ENCODE data around the gene ZGLP1. TPM values are rescaled to one million over a fixed set of nuclear protein-coding genes. Genes with fewer than 3 reads are reported as not detected.

The ZGLP1 gene
- total RNA-seq, 4 donors from 2014 or later, result 0.75 to 8.8 (median 2.2) TPM

DNA sequence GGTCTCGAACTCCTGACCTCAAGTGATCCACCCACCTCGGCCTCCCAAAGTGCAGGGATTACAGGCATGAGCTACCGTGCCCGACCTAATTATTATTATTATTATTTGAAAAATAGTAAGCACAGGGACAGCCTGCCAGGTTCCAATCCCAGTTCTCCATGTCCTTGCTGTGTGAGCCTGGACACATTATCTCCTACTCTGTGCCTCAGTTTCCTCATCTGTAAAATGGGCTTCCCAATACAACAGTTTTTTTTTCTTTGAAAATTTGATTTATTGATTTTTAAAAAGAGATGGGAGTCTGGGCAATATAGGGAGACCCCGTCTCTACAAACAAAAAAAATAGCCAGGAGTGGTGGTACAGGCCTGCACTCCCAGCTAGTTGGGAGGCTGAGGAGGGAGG, 3.3 kb downstream of the ZGLP1 start:
- intact Hi-C loops (cut with DNase I), result no loop called here
- Histone ChIP-seq H3K27me3 (no peaks in the 10 kb centered on the region), H3K4me1 (no peaks in the 10 kb centered on the region), H3K4me3 (replicated peaks in 1 of 3) (no peak overlapping the region), H3K9me3 (no peaks in the 10 kb centered on the region), H3K27ac (no peak overlapping the region), H3K36me3 (no peaks in the 10 kb centered on the region)
- DNase-seq, result no peak
- TF ChIP-seq, protein P1, sequence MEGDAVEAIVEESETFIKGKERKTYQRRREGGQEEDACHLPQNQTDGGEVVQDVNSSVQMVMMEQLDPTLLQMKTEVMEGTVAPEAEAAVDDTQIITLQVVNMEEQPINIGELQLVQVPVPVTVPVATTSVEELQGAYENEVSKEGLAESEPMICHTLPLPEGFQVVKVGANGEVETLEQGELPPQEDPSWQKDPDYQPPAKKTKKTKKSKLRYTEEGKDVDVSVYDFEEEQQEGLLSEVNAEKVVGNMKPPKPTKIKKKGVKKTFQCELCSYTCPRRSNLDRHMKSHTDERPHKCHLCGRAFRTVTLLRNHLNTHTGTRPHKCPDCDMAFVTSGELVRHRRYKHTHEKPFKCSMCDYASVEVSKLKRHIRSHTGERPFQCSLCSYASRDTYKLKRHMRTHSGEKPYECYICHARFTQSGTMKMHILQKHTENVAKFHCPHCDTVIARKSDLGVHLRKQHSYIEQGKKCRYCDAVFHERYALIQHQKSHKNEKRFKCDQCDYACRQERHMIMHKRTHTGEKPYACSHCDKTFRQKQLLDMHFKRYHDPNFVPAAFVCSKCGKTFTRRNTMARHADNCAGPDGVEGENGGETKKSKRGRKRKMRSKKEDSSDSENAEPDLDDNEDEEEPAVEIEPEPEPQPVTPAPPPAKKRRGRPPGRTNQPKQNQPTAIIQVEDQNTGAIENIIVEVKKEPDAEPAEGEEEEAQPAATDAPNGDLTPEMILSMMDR (IDR thresholded peaks at IDR 0.05), result no peak
- TF ChIP-seq POLR2A (IDR thresholded peaks at IDR 0.05), result no peak
- WGBS, 2 donors, result 91 to 93% methylated on average over 5 of the region's 5 CpGs

DNA sequence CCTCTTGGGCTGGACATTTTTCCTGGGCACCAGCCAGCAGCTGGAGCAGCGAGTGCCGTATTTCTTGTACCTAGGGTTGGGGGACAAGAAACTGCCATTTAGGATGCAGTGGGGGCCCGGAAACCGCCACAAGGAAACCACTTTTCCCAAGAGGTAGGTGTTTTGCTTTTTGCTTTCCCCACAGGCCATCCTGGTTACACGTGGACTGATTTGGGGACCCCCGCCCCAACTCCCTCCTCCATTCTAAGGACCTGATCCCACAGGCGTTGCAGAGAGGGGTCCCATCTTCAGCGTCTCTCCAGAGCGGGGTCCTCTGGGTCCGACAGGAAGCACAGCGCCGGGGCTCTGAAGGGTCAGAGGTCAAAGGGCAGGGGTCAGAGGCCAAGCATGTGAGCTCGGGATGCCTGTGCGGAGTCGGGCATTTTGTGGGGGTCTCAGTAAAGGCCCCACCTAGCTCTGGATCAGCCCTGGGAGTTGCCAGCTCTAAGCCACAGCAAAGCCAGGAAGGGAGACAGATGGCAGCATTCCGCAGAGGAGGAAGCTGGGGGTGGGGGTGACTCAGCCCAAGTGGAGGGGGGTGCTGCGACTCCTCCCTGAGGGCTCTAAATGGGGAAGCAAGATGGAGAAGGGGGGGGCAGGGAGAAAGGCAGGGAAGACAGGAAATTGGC, 4.3 kb downstream of the ZGLP1 start:
- intact Hi-C loops (cut with DNase I), result no loop called here
- no peaks in the 10 kb centered on the region for H3K36me3 ChIP-seq
- no peaks in the 10 kb centered on the region for H3K9me3 ChIP-seq
- WGBS, 2 donors, result 71 to 82% methylated on average over 17 of the region's 17 CpGs
- no peak overlapping the region for H3K4me3 ChIP-seq (replicated peaks in 1 of 3)
- H3K27me3 ChIP-seq, result no peaks in the 10 kb centered on the region
- no peak for DNase-seq
- TF ChIP-seq, protein P1 (IDR thresholded peaks at IDR 0.05), result no peak
- no peak for TF ChIP-seq POLR2A (IDR thresholded peaks at IDR 0.05)
- H3K4me1 ChIP-seq, result no peaks in the 10 kb centered on the region
- H3K27ac ChIP-seq, result no peak overlapping the region

DNA sequence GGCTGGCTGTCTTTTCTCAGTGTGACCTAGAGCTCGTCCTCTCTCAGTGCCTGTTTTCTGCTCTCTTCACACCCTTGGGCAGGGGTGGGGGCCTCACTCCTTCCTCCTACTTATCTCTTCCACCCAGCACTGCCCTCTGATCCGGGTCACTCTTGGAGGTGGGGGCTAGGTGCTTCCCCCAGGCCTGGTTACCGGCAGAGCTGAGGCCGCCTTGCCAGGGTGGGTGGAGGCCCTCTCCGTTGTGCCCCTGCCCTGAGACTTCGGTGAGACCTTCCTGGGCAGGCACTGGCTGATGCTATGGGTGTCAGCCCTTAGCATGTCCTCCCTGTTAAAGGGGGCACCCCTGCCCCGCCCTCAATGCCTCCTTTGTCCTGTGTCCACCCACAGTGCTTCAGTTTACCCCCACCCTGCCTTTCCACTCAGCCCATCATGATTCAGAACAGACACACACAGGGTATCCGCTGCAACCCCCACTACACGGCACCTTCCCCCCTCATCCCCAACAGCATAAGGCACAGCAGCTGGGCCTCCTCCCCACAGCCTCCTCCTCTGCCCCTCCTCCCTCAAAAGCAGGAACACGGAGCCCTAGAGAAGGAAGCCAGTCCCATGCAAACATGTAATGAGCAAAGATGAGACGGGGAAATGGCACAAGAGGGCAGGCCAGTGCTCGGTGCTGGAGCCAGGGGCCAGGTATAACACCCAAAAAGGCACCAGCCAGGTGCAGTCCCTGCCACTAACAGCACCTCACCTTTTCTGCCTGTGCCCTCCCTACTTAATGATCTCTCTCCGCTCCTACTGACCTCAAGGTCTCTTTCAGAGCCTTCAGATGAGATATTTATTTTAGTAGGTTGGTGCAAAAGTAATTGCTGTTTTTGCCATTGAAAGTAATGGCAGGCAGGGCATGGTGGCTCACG, 9.8 kb downstream of the ZGLP1 start:
- peaks cover 3 to 16% of the 10 kb centered on the region in 2 donors for H3K4me1 ChIP-seq
- H3K27me3 ChIP-seq, result peaks cover 4% of the 10 kb centered on the region
- no peak for DNase-seq
- H3K36me3 ChIP-seq, result no peaks in the 10 kb centered on the region
- intact Hi-C loops (cut with DNase I), result no loop called here
- no peak overlapping the region for H3K4me3 ChIP-seq (replicated peaks in 1 of 3)
- H3K9me3 ChIP-seq, result no peaks in the 10 kb centered on the region
- no peak overlapping the region for H3K27ac ChIP-seq
- WGBS, 2 donors, result 58 to 59% methylated on average over 14 of the region's 14 CpGs
- TF ChIP-seq, protein P1 (IDR thresholded peaks at IDR 0.05), result no peak
- no peak for TF ChIP-seq POLR2A (IDR thresholded peaks at IDR 0.05)

DNA sequence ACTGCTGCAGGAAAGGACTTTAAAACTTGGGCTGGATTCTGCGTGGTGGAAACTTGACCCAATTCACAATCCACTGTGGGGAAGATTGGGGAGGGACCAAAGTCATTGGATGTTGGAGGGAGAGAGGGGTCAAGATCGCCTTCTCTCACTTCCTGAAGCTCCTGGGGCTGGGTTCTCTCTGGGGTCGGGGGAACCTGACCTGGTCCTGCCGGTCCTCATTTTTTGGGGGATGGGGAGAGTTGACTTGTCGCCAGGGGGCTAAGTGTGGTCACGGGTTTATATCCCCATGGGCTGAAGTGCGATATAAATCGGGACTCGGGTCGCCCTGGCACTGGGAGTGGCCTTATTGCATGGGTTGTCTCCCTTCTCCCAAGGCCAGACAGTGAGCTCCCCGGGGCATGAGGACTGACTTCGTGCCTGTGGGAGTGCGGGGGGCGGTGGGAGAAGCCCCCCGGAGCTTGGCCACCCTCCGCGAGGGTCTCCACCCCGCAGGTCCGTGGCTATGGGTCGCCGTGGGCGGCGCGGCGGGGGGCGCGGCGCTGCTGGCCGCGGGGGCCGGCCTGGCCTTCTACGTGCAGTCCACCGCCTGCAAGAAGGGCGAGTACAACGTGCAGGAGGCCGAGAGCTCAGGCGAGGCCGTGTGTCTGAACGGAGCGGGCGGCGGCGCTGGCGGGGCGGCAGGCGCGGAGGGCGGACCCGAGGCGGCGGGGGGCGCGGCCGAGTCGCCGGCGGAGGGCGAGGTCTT, 13.6 kb downstream of the ZGLP1 start:
- H3K27me3 ChIP-seq, result peaks cover 28% of the 10 kb centered on the region
- H3K36me3 ChIP-seq, result no peaks in the 10 kb centered on the region
- peaks cover 15 to 47% of the 10 kb centered on the region in 2 donors for H3K4me1 ChIP-seq
- intact Hi-C loops (cut with DNase I), result no loop called here
- peak overlapping the region in 1 of 3 donors; percentile 27 for H3K4me3 ChIP-seq (replicated peaks in 1 of 3)
- no peaks in the 10 kb centered on the region for H3K9me3 ChIP-seq
- TF ChIP-seq POLR2A (IDR thresholded peaks at IDR 0.05), result no peak
- TF ChIP-seq, protein P1 (IDR thresholded peaks at IDR 0.05), result no peak
- no peak overlapping the region for H3K27ac ChIP-seq
- DNase-seq, result no peak
- WGBS, 2 donors, result 7 to 13% methylated on average over 10 to 20 of the region's 58 CpGs
